A673 (cell line): Measurements from ENCODE around the gene RPL29.

ENCODE experiments used
- EZH2 ChIP-seq: fragments of 200-600 bp; sonication (generic); IDR thresholded peaks from 2 replicates; pipeline ENCODE4 v1.6.1; 2017; ENCODE audit warnings: borderline replicate concordance, low read depth, mild to moderate bottlenecking, mixed read lengths, antibody characterized with exemption, low read length; ENCODE audit not compliant: poor library complexity, severe bottlenecking
- TF ChIP-seq, protein P1 (sequence below): fragments of 300-800, 200-600 bp; sonication (generic); conservative IDR thresholded peaks from 2 replicates; pipeline ENCODE4 v1.5.1; 2017; ENCODE audit warnings: low read depth, mild to moderate bottlenecking, antibody characterized with exemption, low read length, moderate library complexity, mixed read lengths

DNA sequence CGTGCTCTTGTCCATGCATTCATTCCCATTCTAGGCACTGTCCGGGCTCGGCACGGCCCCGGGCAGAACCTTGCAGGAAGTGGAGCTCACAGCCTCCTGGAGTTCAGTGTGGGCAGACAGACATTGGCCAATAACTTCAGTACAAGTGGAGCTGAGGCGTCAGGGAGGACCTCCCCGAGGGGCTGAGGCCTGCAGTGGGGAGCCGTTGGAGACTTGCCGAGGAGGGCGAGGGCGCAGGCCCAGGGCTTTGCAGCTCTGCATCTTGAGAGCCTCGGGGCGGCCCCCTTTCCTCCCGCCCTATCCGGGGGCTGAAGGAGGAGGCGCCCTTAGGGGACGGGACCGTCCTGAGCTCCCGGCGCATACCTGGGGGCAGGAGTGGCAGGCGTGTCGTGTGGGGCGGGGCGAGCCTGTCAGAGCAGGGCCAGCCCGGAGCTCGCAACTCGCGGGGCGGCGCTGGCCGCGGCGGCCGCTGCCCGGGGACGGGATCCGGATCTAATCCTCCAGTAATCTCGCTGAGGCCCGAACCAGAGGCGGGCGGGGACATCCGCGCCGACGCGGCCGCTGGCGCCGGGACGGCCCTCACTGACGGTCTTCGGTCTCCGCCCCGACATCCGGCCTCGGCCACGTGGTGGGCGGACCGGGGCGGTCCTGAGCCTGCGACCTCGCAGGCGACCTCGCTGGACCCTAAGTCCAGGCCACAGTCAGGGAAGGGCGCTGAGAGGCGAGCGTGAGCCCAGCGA lies 12.7 kb downstream of the RPL29 start, which contains the start of gene ACY1:
- no peak for TF ChIP-seq EZH2
- TF ChIP-seq, protein P1, sequence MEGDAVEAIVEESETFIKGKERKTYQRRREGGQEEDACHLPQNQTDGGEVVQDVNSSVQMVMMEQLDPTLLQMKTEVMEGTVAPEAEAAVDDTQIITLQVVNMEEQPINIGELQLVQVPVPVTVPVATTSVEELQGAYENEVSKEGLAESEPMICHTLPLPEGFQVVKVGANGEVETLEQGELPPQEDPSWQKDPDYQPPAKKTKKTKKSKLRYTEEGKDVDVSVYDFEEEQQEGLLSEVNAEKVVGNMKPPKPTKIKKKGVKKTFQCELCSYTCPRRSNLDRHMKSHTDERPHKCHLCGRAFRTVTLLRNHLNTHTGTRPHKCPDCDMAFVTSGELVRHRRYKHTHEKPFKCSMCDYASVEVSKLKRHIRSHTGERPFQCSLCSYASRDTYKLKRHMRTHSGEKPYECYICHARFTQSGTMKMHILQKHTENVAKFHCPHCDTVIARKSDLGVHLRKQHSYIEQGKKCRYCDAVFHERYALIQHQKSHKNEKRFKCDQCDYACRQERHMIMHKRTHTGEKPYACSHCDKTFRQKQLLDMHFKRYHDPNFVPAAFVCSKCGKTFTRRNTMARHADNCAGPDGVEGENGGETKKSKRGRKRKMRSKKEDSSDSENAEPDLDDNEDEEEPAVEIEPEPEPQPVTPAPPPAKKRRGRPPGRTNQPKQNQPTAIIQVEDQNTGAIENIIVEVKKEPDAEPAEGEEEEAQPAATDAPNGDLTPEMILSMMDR: no peak
